ENCODE results near the gene SARDH.

SARDH gene

GRCh38 chr9:133619791-133620190 lies 118.4 kb downstream of the SARDH start:
- Histone ChIP-seq H3K9ac (ENCODE audit: low read depth, low read length, poor library complexity, severe bottlenecking) (no peak overlapping the region), H3K4me2 (ENCODE audit: low read depth, low read length, poor library complexity, severe bottlenecking) (peak overlapping the region; percentile 64), H3K79me2 (ENCODE audit: insufficient read depth, low read length) (no peaks in the 10 kb centered on the region), H3K9me3 (ENCODE audit: insufficient read depth, low read depth, low read length) (no peaks in the 10 kb centered on the region), H3K4me1 (ENCODE audit: insufficient read depth, low read length, poor library complexity, severe bottlenecking) (peaks cover 21% of the 10 kb centered on the region), H3K4me3 (ENCODE audit: low read length, poor library complexity, severe bottlenecking) (peak overlapping the region; percentile 37), H3F3A (ENCODE audit: low read depth) (no peaks in the 10 kb centered on the region), H3K27me3 (ENCODE audit: insufficient read depth, low read length, poor library complexity, severe bottlenecking) (no peaks in the 10 kb centered on the region), H4K20me1 (ENCODE audit: insufficient read depth, low read length, poor library complexity, severe bottlenecking) (no peaks in the 10 kb centered on the region), H2AFZ (ENCODE audit: low read length) (no peak overlapping the region), H3K9me2 (replicated peaks; ENCODE audit: low read depth, low read length) (no peaks in the 10 kb centered on the region), H3K36me3 (ENCODE audit: insufficient read depth, low read length) (no peaks in the 10 kb centered on the region)
- TF ChIP-seq EZH2phosphoT487 (IDR thresholded peaks at IDR 0.05; ENCODE audit: borderline replicate concordance) = no peak

- no peaks in the 10 kb centered on the region for H3K79me2 ChIP-seq (ENCODE audit: insufficient read depth, low read length)
- H3K9ac ChIP-seq (ENCODE audit: low read depth, low read length, poor library complexity, severe bottlenecking) = no peak overlapping the region
- no peaks in the 10 kb centered on the region for H3K27me3 ChIP-seq (ENCODE audit: insufficient read depth, low read length, poor library complexity, severe bottlenecking)
- H3K4me2 ChIP-seq (ENCODE audit: low read depth, low read length, poor library complexity, severe bottlenecking) = no peak overlapping the region
- H2AFZ ChIP-seq (ENCODE audit: low read length) = no peak overlapping the region
- H3K9me3 ChIP-seq (ENCODE audit: insufficient read depth, low read depth, low read length) = no peaks in the 10 kb centered on the region
- H3K4me1 ChIP-seq (ENCODE audit: insufficient read depth, low read length, poor library complexity, severe bottlenecking) = peaks cover 21% of the 10 kb centered on the region
- no peak overlapping the region for H3K4me3 ChIP-seq (ENCODE audit: low read length, poor library complexity, severe bottlenecking)
- H3K9me2 ChIP-seq (replicated peaks; ENCODE audit: low read depth, low read length) = no peaks in the 10 kb centered on the region
- no peaks in the 10 kb centered on the region for H4K20me1 ChIP-seq (ENCODE audit: insufficient read depth, low read length, poor library complexity, severe bottlenecking)
- H3F3A ChIP-seq (ENCODE audit: low read depth) = no peaks in the 10 kb centered on the region
- no peaks in the 10 kb centered on the region for H3K36me3 ChIP-seq (ENCODE audit: insufficient read depth, low read length)
- TF ChIP-seq CTCF (conservative IDR thresholded peaks at IDR 0.05; ENCODE audit: low read length) = no peak
- no peak for TF ChIP-seq EZH2phosphoT487 (IDR thresholded peaks at IDR 0.05; ENCODE audit: borderline replicate concordance)
Measured at GRCh38 chr9:133618726-133619125, 119.4 kb downstream of the SARDH start.

- no peaks in the 10 kb centered on the region for H3K79me2 ChIP-seq (ENCODE audit: insufficient read depth, low read length)
- no peak for TF ChIP-seq EZH2phosphoT487 (IDR thresholded peaks at IDR 0.05; ENCODE audit: borderline replicate concordance)
- no peak for TF ChIP-seq CTCF (conservative IDR thresholded peaks at IDR 0.05; ENCODE audit: low read length)
- no peaks in the 10 kb centered on the region for H3K36me3 ChIP-seq (ENCODE audit: insufficient read depth, low read length)
- H3K9me3 ChIP-seq (ENCODE audit: insufficient read depth, low read depth, low read length) = no peaks in the 10 kb centered on the region
- no peaks in the 10 kb centered on the region for H3K9me2 ChIP-seq (replicated peaks; ENCODE audit: low read depth, low read length)
- H3K9ac ChIP-seq (ENCODE audit: low read depth, low read length, poor library complexity, severe bottlenecking) = no peak overlapping the region
- H3K4me2 ChIP-seq (ENCODE audit: low read depth, low read length, poor library complexity, severe bottlenecking) = no peak overlapping the region
- no peak overlapping the region for H3K4me3 ChIP-seq (ENCODE audit: low read length, poor library complexity, severe bottlenecking)
- H2AFZ ChIP-seq (ENCODE audit: low read length) = no peak overlapping the region
- no peaks in the 10 kb centered on the region for H4K20me1 ChIP-seq (ENCODE audit: insufficient read depth, low read length, poor library complexity, severe bottlenecking)
- H3K27me3 ChIP-seq (ENCODE audit: insufficient read depth, low read length, poor library complexity, severe bottlenecking) = no peaks in the 10 kb centered on the region
- H3K4me1 ChIP-seq (ENCODE audit: insufficient read depth, low read length, poor library complexity, severe bottlenecking) = peaks cover 21% of the 10 kb centered on the region
- H3F3A ChIP-seq (ENCODE audit: low read depth) = no peaks in the 10 kb centered on the region
Measured at GRCh38 chr9:133616643-133617405, 121.3 kb downstream of the SARDH start.
